Tibial artery (tissue), 4 donors: Measurements from ENCODE around the gene RFC3.

ENCODE experiments used
- DNase-seq, 2 donors: peaks; one replicate each; pipeline ENCODE4 v3.0.0-alpha.2; 2019
- H3K27ac ChIP-seq, 2 donors: fragments of 200-600 bp; sonication (generic) in 1 of 2; 1 replicate in 1 of 2; 2 replicates in 1 of 2; pipeline ENCODE4 v1.5.1; 2018 to 2019; ENCODE audit warnings: mild to moderate bottlenecking in 1 of 2
- H3K27me3 ChIP-seq, 2 donors: fragments of 200-600 bp; sonication (generic) in 1 of 2; one replicate each; pipeline versions ENCODE4 v1.5.1 to v1.6.0; 2016 to 2019
- H3K36me3 ChIP-seq, 3 donors: fragments of 200-600 bp; sonication (generic) in 2 of 3; one replicate each; pipeline ENCODE4 v1.5.1; 2016 to 2019; ENCODE audit warnings: mild to moderate bottlenecking in 2 of 3
- H3K4me1 ChIP-seq, 4 donors: fragments of 200-600 bp; sonication (generic) in 2 of 4; 1 replicate in 3 of 4; 2 replicates in 1 of 4; pipeline ENCODE4 v1.5.1; 2016 to 2019
- H3K4me3 ChIP-seq, 2 donors: fragments of 200-600 bp; sonication (generic) in 1 of 2; 1 replicate in 1 of 2; 2 replicates in 1 of 2; pipeline ENCODE4 v1.5.1; 2018 to 2019; ENCODE audit warnings: mild to moderate bottlenecking in 2 of 2
- H3K9me3 ChIP-seq, 3 donors: fragments of 200-600 bp; sonication (generic) in 1 of 3; one replicate each; pipeline ENCODE4 v1.5.1; 2016 to 2019
- CTCF ChIP-seq, 2 experiments: fragments of 200-600 bp in 1 of 2; fragments of 450-650 bp in 1 of 2; IDR thresholded peaks; one replicate each; pipeline ENCODE4 v1.5.1; 2017 to 2019; ENCODE audit warnings: antibody characterized with exemption in 2 of 2, mild to moderate bottlenecking in 1 of 2, moderate library complexity in 1 of 2
- intact Hi-C: fragments of 100-400 bp; cut with DNase I; formaldehyde crosslinking; loops from one replicate; pipeline ENCODE4 v1.15.0; 2023; ENCODE audit warnings: low total_unique reads

Gene RFC3

GRCh38 chr13:33789739-33790138 is 28.2 kb upstream of the RFC3 start:
- Histone ChIP-seq H3K9me3 (no peaks in the 10 kb centered on the region), H3K4me1 (peaks cover 0 to 5% (median 0%) of the 10 kb centered on the region in 4 donors), H3K4me3 (no peak overlapping the region), H3K36me3 (no peaks in the 10 kb centered on the region), H3K27me3 (no peaks in the 10 kb centered on the region), H3K27ac (no peak overlapping the region)
- no peak for DNase-seq
- intact Hi-C loops = no loop called here
- TF ChIP-seq CTCF (IDR thresholded peaks at IDR 0.05) = no peak

- intact Hi-C loops = no loop called here
- peaks cover 0 to 14% (median 7%) of the 10 kb centered on the region in 4 donors for H3K4me1 ChIP-seq
- H3K4me3 ChIP-seq = no peak overlapping the region
- DNase-seq = no peak
- no peak overlapping the region for H3K27ac ChIP-seq
- TF ChIP-seq CTCF (IDR thresholded peaks at IDR 0.05) = no peak
- H3K27me3 ChIP-seq = no peaks in the 10 kb centered on the region
- no peaks in the 10 kb centered on the region for H3K36me3 ChIP-seq
- no peaks in the 10 kb centered on the region for H3K9me3 ChIP-seq
Measured at GRCh38 chr13:33793726-33794125, 24.2 kb upstream of the RFC3 start.

GRCh38 chr13:33794576-33794975 is 23.4 kb upstream of the RFC3 start:
- Histone ChIP-seq H3K27ac (no peak overlapping the region), H3K9me3 (no peaks in the 10 kb centered on the region), H3K4me3 (no peak overlapping the region), H3K4me1 (peaks cover 0 to 15% (median 7%) of the 10 kb centered on the region in 4 donors), H3K27me3 (no peaks in the 10 kb centered on the region), H3K36me3 (no peaks in the 10 kb centered on the region)
- no peak for DNase-seq
- intact Hi-C loops = no loop called here
- TF ChIP-seq CTCF (IDR thresholded peaks at IDR 0.05) = no peak

GRCh38 chr13:33796095-33796494 is 21.9 kb upstream of the RFC3 start:
- H3K4me1 ChIP-seq = peaks cover 0 to 22% (median 7%) of the 10 kb centered on the region in 4 donors
- no peaks in the 10 kb centered on the region for H3K27me3 ChIP-seq
- H3K36me3 ChIP-seq = no peaks in the 10 kb centered on the region
- intact Hi-C loops = no loop called here
- DNase-seq = no peak
- H3K4me3 ChIP-seq = no peak overlapping the region
- TF ChIP-seq CTCF (IDR thresholded peaks at IDR 0.05) = no peak
- H3K9me3 ChIP-seq = no peaks in the 10 kb centered on the region
- H3K27ac ChIP-seq = no peak overlapping the region

GRCh38 chr13:33797622-33798021 is 20.3 kb upstream of the RFC3 start:
- Histone ChIP-seq H3K27ac (peak overlapping the region; percentile 50 to 69), H3K4me3 (peak overlapping the region; percentile 25 to 32)

More at GRCh38 chr13:33797622-33798021, 20.3 kb upstream of the RFC3 start:
- Histone ChIP-seq H3K4me1 (peaks cover 0 to 22% (median 7%) of the 10 kb centered on the region in 4 donors), H3K27me3 (no peaks in the 10 kb centered on the region), H3K9me3 (no peaks in the 10 kb centered on the region), H3K36me3 (no peaks in the 10 kb centered on the region)
- no peak for TF ChIP-seq CTCF (IDR thresholded peaks at IDR 0.05)
- DNase-seq = no peak
- intact Hi-C loops = no loop called here
